HUES6 (cell line): ENCODE results near the gene OR7G1.
A peak's percentile ranks its signal among the peaks of the same experiment; 100 is the strongest.

Source experiments
- H3K27ac ChIP-seq: 2 replicates; pipeline ENCODE4 v1.7.0; 2013; ENCODE audit warnings: low read depth, mild to moderate bottlenecking, low read length, inconsistent platforms
- H3K27me3 ChIP-seq: 2 replicates; pipeline ENCODE4 v1.6.1; 2013; ENCODE audit warnings: low read length; ENCODE audit not compliant: control insufficient read depth, insufficient read depth
- H3K36me3 ChIP-seq: 2 replicates; pipeline ENCODE4 v1.6.1; 2013; ENCODE audit warnings: low read length; ENCODE audit not compliant: control insufficient read depth, insufficient read depth
- H3K4me1 ChIP-seq: 2 replicates; pipeline ENCODE4 v1.6.1; 2013; ENCODE audit warnings: low read length; ENCODE audit not compliant: control insufficient read depth, insufficient read depth
- H3K4me3 ChIP-seq: 2 replicates; pipeline ENCODE4 v1.5.1; 2013; ENCODE audit warnings: low read depth, low read length
- H3K9ac ChIP-seq: one replicate; pipeline ENCODE4 v1.6.1; 2013; ENCODE audit warnings: mild to moderate bottlenecking, low read length
- H3K9me3 ChIP-seq: 2 replicates; pipeline ENCODE4 v1.6.1; 2013; ENCODE audit warnings: low read depth, low read length; ENCODE audit not compliant: control insufficient read depth, insufficient read depth

Gene OR7G1

GRCh38 chr19:9144920-9145319, 29.4 kb upstream of the OR7G1 start:
- H3K9me3 ChIP-seq = peaks cover 54% of the 10 kb centered on the region
- peaks cover 47% of the 10 kb centered on the region for H3K36me3 ChIP-seq

GRCh38 chr19:9140159-9140874, 24.8 kb upstream of the OR7G1 start, which contains the start of gene ZNF317:
TSS of gene ZNF317 (plus strand) at chr19:9140397. CDS start at chr19:9156017, 15,620 bp downstream.
- no peaks in the 10 kb centered on the region for H3K4me1 ChIP-seq
- peak within 1 kb of the TSS; percentile 97 for H3K9ac ChIP-seq
- peaks cover 18% of the 10 kb centered on the region for H3K9me3 ChIP-seq
- peak within 1 kb of the TSS; percentile 97 for H3K27ac ChIP-seq
- H3K27me3 ChIP-seq = no peaks in the 10 kb centered on the region
- H3K36me3 ChIP-seq = peaks cover 14% of the 10 kb centered on the region
- H3K4me3 ChIP-seq = peak within 1 kb of the TSS; percentile 95

More at GRCh38 chr19:9144920-9145319, 29.4 kb upstream of the OR7G1 start:
- H3K4me3 ChIP-seq = no peak overlapping the region; the same call in 1 of the 2 replicates
- H3K27me3 ChIP-seq = no peaks in the 10 kb centered on the region
- no peaks in the 10 kb centered on the region for H3K4me1 ChIP-seq
- H3K27ac ChIP-seq = no peak overlapping the region
- no peak overlapping the region for H3K9ac ChIP-seq

GRCh38 chr19:9139609-9140158, 24.1 kb upstream of the OR7G1 start:
- H3K4me1 ChIP-seq = no peaks in the 10 kb centered on the region
- peak overlapping the region; percentile 95 for H3K4me3 ChIP-seq
- peaks cover 12% of the 10 kb centered on the region for H3K9me3 ChIP-seq
- H3K9ac ChIP-seq = peak overlapping the region; percentile 97
- peaks cover 9% of the 10 kb centered on the region for H3K36me3 ChIP-seq
- H3K27ac ChIP-seq = no peak overlapping the region
- H3K27me3 ChIP-seq = no peaks in the 10 kb centered on the region

- Histone ChIP-seq H3K4me1 (no peaks in the 10 kb centered on the region), H3K4me3 (no peak overlapping the region), H3K27me3 (no peaks in the 10 kb centered on the region), H3K9ac (no peak overlapping the region), H3K9me3 (no peaks in the 10 kb centered on the region), H3K27ac (no peak overlapping the region), H3K36me3 (no peaks in the 10 kb centered on the region)
Measured at GRCh38 chr19:9132422-9132821, 16.9 kb upstream of the OR7G1 start.

- Histone ChIP-seq H3K9me3 (peaks cover 4% of the 10 kb centered on the region; the same call in 1 of the 2 replicates), H3K27me3 (peaks cover 8% of the 10 kb centered on the region; the same call in 1 of the 2 replicates), H3K4me1 (no peaks in the 10 kb centered on the region), H3K4me3 (no peak overlapping the region), H3K27ac (no peak overlapping the region), H3K9ac (no peak overlapping the region), H3K36me3 (no peaks in the 10 kb centered on the region)
Measured at GRCh38 chr19:9130965-9131364, 15.4 kb upstream of the OR7G1 start.

- Histone ChIP-seq H3K27me3 (peaks cover 10% of the 10 kb centered on the region; the same call in 1 of the 2 replicates), H3K9ac (no peak overlapping the region), H3K4me3 (no peak overlapping the region), H3K27ac (no peak overlapping the region), H3K36me3 (no peaks in the 10 kb centered on the region), H3K9me3 (peaks cover 9% of the 10 kb centered on the region; the same call in 1 of the 2 replicates), H3K4me1 (no peaks in the 10 kb centered on the region)
Measured at GRCh38 chr19:9128171-9128570, 12.6 kb upstream of the OR7G1 start.

- Histone ChIP-seq H3K27me3 (peaks cover 10% of the 10 kb centered on the region; the same call in 1 of the 2 replicates), H3K27ac (no peak within 1 kb of the TSS), H3K4me3 (no peak within 1 kb of the TSS), H3K4me1 (no peaks in the 10 kb centered on the region), H3K9ac (no peak within 1 kb of the TSS), H3K36me3 (no peaks in the 10 kb centered on the region), H3K9me3 (peaks cover 11% of the 10 kb centered on the region; the same call in 1 of the 2 replicates)
Measured at GRCh38 chr19:9126900-9127405, 11.4 kb upstream of the OR7G1 start, which contains the start of gene OR7G3. TSS of gene OR7G3 (minus strand) at chr19:9126950. CDS start at chr19:9126950, 0 bp downstream.

GRCh38 chr19:9116547-9116946, 984 bp upstream of the OR7G1 start:
- Histone ChIP-seq H3K9ac (no peak overlapping the region), H3K27ac (no peak overlapping the region), H3K27me3 (no peaks in the 10 kb centered on the region), H3K36me3 (no peaks in the 10 kb centered on the region), H3K4me3 (no peak overlapping the region), H3K4me1 (no peaks in the 10 kb centered on the region), H3K9me3 (peaks cover 3% of the 10 kb centered on the region; the same call in 1 of the 2 replicates)

- no peak overlapping the region for H3K9ac ChIP-seq
- no peaks in the 10 kb centered on the region for H3K4me1 ChIP-seq
- H3K36me3 ChIP-seq = no peaks in the 10 kb centered on the region
- no peaks in the 10 kb centered on the region for H3K27me3 ChIP-seq
- no peak overlapping the region for H3K4me3 ChIP-seq
- no peaks in the 10 kb centered on the region; the same call in 1 of the 2 replicates for H3K9me3 ChIP-seq
- no peak overlapping the region for H3K27ac ChIP-seq
Measured at GRCh38 chr19:9109959-9110358, 5.6 kb downstream of the OR7G1 start.

GRCh38 chr19:9107375-9107774, 8.2 kb downstream of the OR7G1 start, which contains the start of gene OR7G2:
TSS of gene OR7G2 (minus strand) at chr19:9107475. CDS start at chr19:9103243, 4,232 bp downstream.
- Histone ChIP-seq H3K4me3 (no peak within 1 kb of the TSS), H3K9me3 (peaks cover 8% of the 10 kb centered on the region; the same call in 1 of the 2 replicates), H3K9ac (no peak within 1 kb of the TSS), H3K27me3 (no peaks in the 10 kb centered on the region), H3K27ac (no peak within 1 kb of the TSS), H3K4me1 (no peaks in the 10 kb centered on the region), H3K36me3 (no peaks in the 10 kb centered on the region)

GRCh38 chr19:9086761-9087160, 28.8 kb downstream of the OR7G1 start, which contains the start of gene OR1M1:
TSS of gene OR1M1 (plus strand) at chr19:9087061. CDS start at chr19:9093245, 6,184 bp downstream.
- Histone ChIP-seq H3K27me3 (no peaks in the 10 kb centered on the region; the same call in 1 of the 2 replicates), H3K4me1 (peaks cover 7% of the 10 kb centered on the region; the same call in 1 of the 2 replicates), H3K4me3 (no peak within 1 kb of the TSS), H3K36me3 (no peaks in the 10 kb centered on the region), H3K27ac (no peak within 1 kb of the TSS), H3K9me3 (no peaks in the 10 kb centered on the region; the same call in 1 of the 2 replicates), H3K9ac (no peak within 1 kb of the TSS)
